GM12872 (cell line): ENCODE measurements around the gene RFPL3.

Source experiments
- CTCF ChIP-seq: IDR thresholded peaks from 3 replicates; pipeline ENCODE4 v1.5.1; 2011; ENCODE audit warnings: low read depth, mild to moderate bottlenecking, low read length, moderate library complexity; ENCODE audit not compliant: insufficient read depth

The RFPL3 gene

DNA sequence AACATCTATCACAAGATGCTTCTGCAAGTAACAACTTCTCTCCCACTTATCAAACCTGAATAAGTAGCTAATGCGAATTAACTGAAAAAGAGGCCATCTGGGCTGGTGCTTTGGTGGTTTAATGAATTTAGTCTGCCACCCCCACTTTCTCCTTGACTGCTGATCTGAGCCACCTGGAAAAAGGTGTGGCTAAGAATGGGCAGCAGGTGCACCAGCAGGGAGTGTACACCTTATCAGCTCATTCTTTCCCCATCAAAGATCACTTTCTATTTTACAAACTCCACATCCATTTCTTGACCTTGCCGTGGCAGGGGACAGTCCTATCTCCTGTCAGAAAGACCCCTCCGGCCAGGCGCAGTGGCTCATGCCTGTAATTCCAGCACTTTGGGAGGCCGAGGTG lies 6.5 kb downstream of the RFPL3 start:
- no peak for TF ChIP-seq CTCF

GRCh38 chr22:32375678-32376450 lies 18.2 kb downstream of the RFPL3 start:
- no peak for TF ChIP-seq CTCF

DNA sequence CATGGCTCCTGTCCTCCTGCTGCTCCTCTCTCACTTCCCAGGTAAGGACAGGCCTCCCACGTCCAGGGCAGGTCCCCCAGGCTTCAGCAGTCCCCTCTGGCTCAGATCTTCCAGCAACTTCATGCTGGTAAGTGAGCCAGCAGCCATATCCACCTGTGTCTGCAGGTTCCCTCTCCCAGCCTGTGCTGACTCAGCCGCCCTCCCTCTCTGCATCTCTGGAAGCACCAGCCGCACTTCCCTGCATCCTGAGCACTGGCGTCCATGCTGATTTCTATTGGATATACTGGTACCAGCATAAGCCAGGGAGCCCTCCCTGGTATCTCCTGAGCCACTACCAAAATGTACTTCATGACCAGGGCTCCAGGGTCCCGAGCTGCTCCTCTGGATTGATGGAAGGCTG lies 19.0 kb downstream of the RFPL3 start:
- no peak for TF ChIP-seq CTCF

DNA sequence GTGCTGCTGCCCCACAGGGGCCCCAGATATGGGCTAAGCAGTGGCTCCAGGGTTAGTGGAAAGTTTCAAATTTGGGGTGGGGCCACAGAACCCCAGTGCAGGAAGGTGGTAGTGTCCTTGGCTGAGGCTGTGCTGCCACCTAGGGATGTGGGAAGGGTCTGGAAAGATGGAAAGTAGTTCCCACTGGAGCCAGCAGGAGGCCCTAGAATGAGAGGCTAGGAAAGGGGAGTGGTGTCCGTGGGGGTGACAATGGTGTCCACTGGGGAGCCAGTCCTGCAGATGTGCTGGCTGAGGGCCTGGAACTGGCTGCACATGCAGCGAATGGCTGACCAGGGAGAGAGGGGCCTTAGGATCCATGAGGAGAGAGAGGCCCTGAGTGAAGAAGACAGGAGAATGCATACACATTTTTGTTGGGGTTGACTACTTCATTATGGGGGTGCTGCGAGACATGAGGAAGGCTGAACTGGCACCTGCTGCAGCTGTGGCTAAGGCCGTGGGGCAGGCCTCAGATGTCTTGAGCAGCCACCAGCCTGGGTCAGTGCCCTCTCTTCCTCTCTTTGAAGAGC lies 21.1 kb downstream of the RFPL3 start:
- TF ChIP-seq CTCF: peak; percentile 62

GRCh38 chr22:32380991-32381390 lies 23.3 kb downstream of the RFPL3 start:
- TF ChIP-seq CTCF: no peak

- TF ChIP-seq CTCF: no peak
Measured at GRCh38 chr22:32385681-32386080, 28.0 kb downstream of the RFPL3 start.

- TF ChIP-seq CTCF: peak; percentile 50
Measured at GRCh38 chr22:32389685-32390084, 32.0 kb downstream of the RFPL3 start.
